AG04449 (cell line): ENCODE measurements around the gene OTC.

Experiments
- CTCF ChIA-PET: fragments of 350-600 bp; formaldehyde crosslinking; extraction: SDS; loops from one replicate; lab custom pipeline; 2021; ENCODE audit warnings: antibody characterized with exemption; lab: Yijun Ruan, JAX
- POLR2A ChIA-PET: fragments of 400-600, 350-600 bp; formaldehyde crosslinking; extraction: SDS; loops from one replicate; lab custom pipeline; 2020; ENCODE audit warnings: antibody characterized with exemption, inconsistent platforms; lab: Yijun Ruan, JAX
- DNase-seq: peaks from one replicate; pipeline ENCODE4 v3.0.0-alpha.2; 2010; ENCODE audit warnings: low read depth, low spot score
- H3K4me3 ChIP-seq: 2 replicates; pipeline ENCODE4 v1.5.1; 2011; ENCODE audit warnings: low read depth, mild to moderate bottlenecking, control low read depth, low read length
- CTCF ChIP-seq: IDR thresholded peaks from one replicate; pipeline ENCODE4 v1.5.1; 2011; ENCODE audit warnings: mild to moderate bottlenecking, moderate library complexity, low read length, control low read depth, inconsistent platforms; ENCODE audit not compliant: insufficient read depth; ENCODE audit errors: missing control alignments

Gene OTC

GRCh38 chrX:38409289-38409688 lies 56.9 kb downstream of the OTC start:
- no peak overlapping the region for H3K4me3 ChIP-seq
- ChIA-PET POLR2A (no interaction called here), CTCF (no interaction called here)
- no peak for DNase-seq
- no peak for TF ChIP-seq CTCF

- ChIA-PET POLR2A (no interaction called here), CTCF (no interaction called here)
- no peak for TF ChIP-seq CTCF
- no peak overlapping the region for H3K4me3 ChIP-seq
- DNase-seq = no peak
Measured at GRCh38 chrX:38426785-38427184, 74.4 kb downstream of the OTC start.

- DNase-seq = no peak
- ChIA-PET POLR2A (no interaction called here), CTCF (no interaction called here)
- no peak overlapping the region for H3K4me3 ChIP-seq
- TF ChIP-seq CTCF = no peak
Measured at GRCh38 chrX:38431525-38431924, 79.1 kb downstream of the OTC start.

GRCh38 chrX:38435130-38435529 lies 82.7 kb downstream of the OTC start:
- ChIA-PET POLR2A (no interaction called here), CTCF (no interaction called here)
- no peak overlapping the region for H3K4me3 ChIP-seq
- TF ChIP-seq CTCF = no peak
- DNase-seq = no peak

- no peak overlapping the region for H3K4me3 ChIP-seq
- POLR2A ChIA-PET = no interaction called here
- CTCF ChIA-PET = no interaction called here
- TF ChIP-seq CTCF = no peak
- DNase-seq = no peak
Measured at GRCh38 chrX:38437093-38437492, 84.7 kb downstream of the OTC start.

GRCh38 chrX:38438321-38438720 lies 85.9 kb downstream of the OTC start:
- CTCF ChIA-PET = no interaction called here
- POLR2A ChIA-PET = no interaction called here
- no peak for DNase-seq
- no peak overlapping the region for H3K4me3 ChIP-seq
- TF ChIP-seq CTCF = no peak

GRCh38 chrX:38452603-38453002 lies 100.2 kb downstream of the OTC start:
- no peak overlapping the region for H3K4me3 ChIP-seq
- TF ChIP-seq CTCF = no peak
- DNase-seq = no peak
- POLR2A ChIA-PET = no interaction called here
- CTCF ChIA-PET = no interaction called here
